ENCODE data around the gene AMPH.

GRCh38 chr7:38678698-38679054 is 47.5 kb upstream of the AMPH start:
- TF ChIP-seq, protein P1, sequence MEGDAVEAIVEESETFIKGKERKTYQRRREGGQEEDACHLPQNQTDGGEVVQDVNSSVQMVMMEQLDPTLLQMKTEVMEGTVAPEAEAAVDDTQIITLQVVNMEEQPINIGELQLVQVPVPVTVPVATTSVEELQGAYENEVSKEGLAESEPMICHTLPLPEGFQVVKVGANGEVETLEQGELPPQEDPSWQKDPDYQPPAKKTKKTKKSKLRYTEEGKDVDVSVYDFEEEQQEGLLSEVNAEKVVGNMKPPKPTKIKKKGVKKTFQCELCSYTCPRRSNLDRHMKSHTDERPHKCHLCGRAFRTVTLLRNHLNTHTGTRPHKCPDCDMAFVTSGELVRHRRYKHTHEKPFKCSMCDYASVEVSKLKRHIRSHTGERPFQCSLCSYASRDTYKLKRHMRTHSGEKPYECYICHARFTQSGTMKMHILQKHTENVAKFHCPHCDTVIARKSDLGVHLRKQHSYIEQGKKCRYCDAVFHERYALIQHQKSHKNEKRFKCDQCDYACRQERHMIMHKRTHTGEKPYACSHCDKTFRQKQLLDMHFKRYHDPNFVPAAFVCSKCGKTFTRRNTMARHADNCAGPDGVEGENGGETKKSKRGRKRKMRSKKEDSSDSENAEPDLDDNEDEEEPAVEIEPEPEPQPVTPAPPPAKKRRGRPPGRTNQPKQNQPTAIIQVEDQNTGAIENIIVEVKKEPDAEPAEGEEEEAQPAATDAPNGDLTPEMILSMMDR (IDR thresholded peaks at IDR 0.05): no peak
- TF ChIP-seq POLR2A (IDR thresholded peaks at IDR 0.05): no peak
